ENCODE results near the gene MBD3L1.

The MBD3L1 gene

GRCh38 chr19:8832132-8833021, at the start of gene MBD3L1, which contains the start of gene ZNF558:
Gene MBD3L1, plus strand, starts transcription at chr19:8832377. Its CDS starts 10,302 bp downstream, at chr19:8842679.
Gene ZNF558, minus strand, starts transcription at chr19:8832304. Its CDS starts 9,645 bp downstream, at chr19:8822659.
- TF ChIP-seq ZFX (IDR thresholded peaks at IDR 0.05; ENCODE audit: borderline replicate concordance) (no peak), CTCF (IDR thresholded peaks at IDR 0.05) (peak; percentile 73)
- peak within 1 kb of the TSS; percentile 77 for H3K27ac ChIP-seq

GRCh38 chr19:8794823-8795222, 37.4 kb upstream of the MBD3L1 start:
- TF ChIP-seq ZFX (IDR thresholded peaks at IDR 0.05; ENCODE audit: borderline replicate concordance) (no peak), CTCF (IDR thresholded peaks at IDR 0.05) (no peak)
- H3K27ac ChIP-seq: no peak overlapping the region

GRCh38 chr19:8806661-8807060, 25.5 kb upstream of the MBD3L1 start:
- H3K27ac ChIP-seq: no peak overlapping the region
- no peak for TF ChIP-seq CTCF (IDR thresholded peaks at IDR 0.05)
- no peak for TF ChIP-seq ZFX (IDR thresholded peaks at IDR 0.05; ENCODE audit: borderline replicate concordance)

DNA sequence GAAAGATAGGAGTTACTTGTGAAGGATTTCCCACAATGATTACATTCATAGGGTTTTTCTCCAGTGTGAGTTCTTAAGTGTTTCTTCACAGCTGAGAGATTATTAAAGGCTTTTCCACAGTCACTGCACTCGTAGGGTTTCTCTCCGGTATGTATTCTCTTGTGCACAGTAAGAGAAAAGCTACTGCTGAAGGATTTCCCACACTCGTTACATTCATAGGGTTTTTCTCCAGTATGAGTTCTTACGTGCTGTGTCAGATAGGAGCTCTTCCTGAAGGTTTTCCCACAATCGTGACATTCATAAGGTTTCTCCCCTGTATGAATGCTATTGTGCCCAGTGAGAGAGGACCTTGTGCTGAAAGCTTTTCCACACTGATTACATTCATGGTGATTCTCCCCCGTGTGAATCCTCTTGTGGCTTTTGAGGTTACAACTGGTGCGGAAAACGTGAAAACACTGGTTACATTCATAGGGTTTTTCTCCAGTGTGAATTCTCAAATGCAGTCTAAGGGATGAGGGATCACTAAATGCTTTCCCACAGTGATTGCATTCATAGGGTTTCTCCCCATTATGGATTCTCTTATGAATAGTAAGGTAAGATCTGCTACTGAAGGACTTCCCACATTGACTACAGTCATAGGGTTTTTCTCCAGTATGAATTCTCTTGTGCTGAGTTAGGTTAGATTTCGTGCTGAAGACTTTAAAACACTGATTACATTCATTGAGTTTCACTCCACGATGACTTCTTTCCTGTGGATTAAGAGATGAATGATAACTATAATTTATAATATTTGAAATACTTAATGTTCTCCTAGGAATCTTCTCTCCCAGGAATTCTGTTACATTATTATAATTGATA, 20.6 kb upstream of the MBD3L1 start:
- TF ChIP-seq ZFX (IDR thresholded peaks at IDR 0.05; ENCODE audit: borderline replicate concordance) (no peak), CTCF (IDR thresholded peaks at IDR 0.05) (no peak)
- no peak overlapping the region for H3K27ac ChIP-seq

DNA sequence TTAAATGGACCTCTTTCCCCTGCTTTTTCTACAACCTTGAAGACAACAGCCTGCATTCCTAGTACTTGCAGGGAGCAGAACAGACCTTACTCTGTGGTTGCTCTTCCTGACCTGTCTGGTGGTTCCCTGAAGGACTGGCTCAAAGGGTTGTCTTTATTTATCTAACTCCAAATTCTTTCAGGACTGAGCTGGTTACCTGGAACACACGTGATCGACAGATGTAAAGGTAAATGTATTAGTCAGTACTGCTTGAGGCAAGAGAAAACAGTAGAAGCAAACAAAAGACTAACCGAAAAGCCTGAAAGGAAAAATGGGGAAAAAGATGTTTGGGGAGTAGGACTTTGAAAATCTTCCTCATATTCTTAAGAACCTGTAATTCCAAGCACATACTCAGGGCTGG, 18.0 kb upstream of the MBD3L1 start:
- TF ChIP-seq CTCF (IDR thresholded peaks at IDR 0.05) (no peak), ZFX (IDR thresholded peaks at IDR 0.05; ENCODE audit: borderline replicate concordance) (no peak)
- H3K27ac ChIP-seq: no peak overlapping the region

GRCh38 chr19:8815780-8816179, 16.4 kb upstream of the MBD3L1 start:
- TF ChIP-seq CTCF (IDR thresholded peaks at IDR 0.05) (no peak), ZFX (IDR thresholded peaks at IDR 0.05; ENCODE audit: borderline replicate concordance) (no peak)
- no peak overlapping the region for H3K27ac ChIP-seq
